HEK293 (cell line): ENCODE data around the gene NARS2.

Source experiments
- CTCF ChIA-PET: fragments of 350-600 bp; formaldehyde crosslinking; extraction: SDS; loops from one replicate; lab custom pipeline; 2021; ENCODE audit warnings: antibody characterized with exemption; lab: Yijun Ruan, JAX
- POLR2A ChIA-PET: fragments of 300-600 bp; formaldehyde crosslinking; extraction: SDS; loops from one replicate; lab custom pipeline; 2020; ENCODE audit warnings: antibody characterized with exemption, inconsistent platforms; lab: Yijun Ruan, JAX
- H3K27ac ChIP-seq: fragments of 200-500 bp; sonication (Bioruptor generic); 2 replicates; pipeline ENCODE4 v1.5.1; 2014; ENCODE audit warnings: low read depth, low read length, control low read depth, inconsistent platforms; ENCODE audit errors: extremely low read depth
- H3K36me3 ChIP-seq, 2 experiments: fragments of 200-500 bp in 1 of 2; sonication (Bioruptor generic) in 1 of 2; 1 replicate in 1 of 2; 2 replicates in 1 of 2; pipeline ENCODE4 v1.5.1; 2014 to 2017; ENCODE audit warnings: inconsistent platforms in 2 of 2, low read length in 2 of 2; ENCODE audit not compliant: control insufficient read depth in 2 of 2, insufficient read depth in 1 of 2
- H3K4me1 ChIP-seq: fragments of 200-500 bp; sonication (Bioruptor generic); 2 replicates; pipeline ENCODE4 v1.5.1; 2014; ENCODE audit warnings: mild to moderate bottlenecking, low read length, inconsistent platforms; ENCODE audit not compliant: control insufficient read depth, insufficient read depth
- H3K4me3 ChIP-seq: 2 replicates; pipeline ENCODE4 v1.5.1; 2011; ENCODE audit warnings: low read depth, mild to moderate bottlenecking, control low read depth, low read length, moderate library complexity
- H3K9me3 ChIP-seq: fragments of 200-500 bp; sonication (Bioruptor generic); 2 replicates; pipeline ENCODE4 v1.5.1; 2014; ENCODE audit warnings: low read depth, low read length, inconsistent platforms; ENCODE audit not compliant: control insufficient read depth, insufficient read depth
- ATF2 ChIP-seq: fragments of 450-650 bp; formaldehyde crosslinking; IDR thresholded peaks from 2 replicates; pipeline ENCODE4 v1.5.1; 2016; ENCODE audit warnings: missing biosample characterization, missing genetic modification characterization, low read depth
- FEZF1 ChIP-seq: fragments of 450-650 bp; formaldehyde crosslinking; IDR thresholded peaks from 2 replicates; pipeline ENCODE4 v1.5.1; 2016; ENCODE audit warnings: missing biosample characterization, missing genetic modification characterization
- GLI2 ChIP-seq: fragments of 450-650 bp; formaldehyde crosslinking; IDR thresholded peaks from 2 replicates; pipeline ENCODE4; 2017; ENCODE audit warnings: missing biosample characterization, missing genetic modification characterization, low read depth, borderline replicate concordance
- HOXA7 ChIP-seq: sonication (generic); formaldehyde crosslinking; IDR thresholded peaks from 2 replicates; pipeline ENCODE4 v1.8.1; 2022; ENCODE audit warnings: missing genetic modification reagents, borderline replicate concordance
- IKZF3 ChIP-seq: fragments of 450-650 bp; IDR thresholded peaks from 2 replicates; pipeline ENCODE4 v1.5.0; 2018; ENCODE audit warnings: missing biosample characterization, mild to moderate bottlenecking, missing genetic modification characterization, moderate library complexity
- KLF16 ChIP-seq: fragments of 450-650 bp; formaldehyde crosslinking; IDR thresholded peaks from 2 replicates; pipeline ENCODE4 v1.5.1; 2017; ENCODE audit warnings: missing biosample characterization, missing genetic modification characterization
- OSR2 ChIP-seq: fragments of 450-650 bp; formaldehyde crosslinking; IDR thresholded peaks from 2 replicates; pipeline ENCODE4 v1.5.1; 2016; ENCODE audit warnings: missing biosample characterization, missing genetic modification characterization
- OVOL3 ChIP-seq: fragments of 450-650 bp; formaldehyde crosslinking; IDR thresholded peaks from 2 replicates; pipeline ENCODE4 v1.5.1; 2016; ENCODE audit warnings: missing biosample characterization, missing genetic modification characterization
- PRDM10 ChIP-seq: fragments of 450-650 bp; formaldehyde crosslinking; IDR thresholded peaks from 2 replicates; pipeline ENCODE4 v1.5.1; 2016; ENCODE audit warnings: missing biosample characterization, missing genetic modification characterization
- TCF7L2 ChIP-seq: IDR thresholded peaks from 2 replicates; pipeline ENCODE4 v1.6.1; 2011; ENCODE audit warnings: low read depth, mild to moderate bottlenecking, inconsistent platforms, low read length, moderate library complexity, borderline replicate concordance
- TRIM28 ChIP-seq: IDR thresholded peaks from 2 replicates; pipeline ENCODE4 v1.6.1; 2011; ENCODE audit warnings: low read length, control low read depth, borderline replicate concordance
- YY2 ChIP-seq: fragments of 450-650 bp; formaldehyde crosslinking; IDR thresholded peaks from 2 replicates; pipeline ENCODE4 v1.5.1; 2016; ENCODE audit warnings: missing biosample characterization, missing genetic modification characterization
- ZBTB1 ChIP-seq: fragments of 450-650 bp; formaldehyde crosslinking; IDR thresholded peaks from 2 replicates; pipeline ENCODE4 v1.5.1; 2016; ENCODE audit warnings: missing biosample characterization, missing genetic modification characterization
- ZBTB48 ChIP-seq: fragments of 450-650 bp; formaldehyde crosslinking; IDR thresholded peaks from 2 replicates; pipeline ENCODE4 v1.5.1; 2016; ENCODE audit warnings: missing biosample characterization, missing genetic modification characterization
- ZBTB7A ChIP-seq: fragments of 450-650 bp; formaldehyde crosslinking; IDR thresholded peaks from 2 replicates; pipeline ENCODE4 v1.5.1; 2016; ENCODE audit warnings: low read depth, missing biosample characterization, missing genetic modification characterization
- ZNF133 ChIP-seq: fragments of 450-650 bp; formaldehyde crosslinking; IDR thresholded peaks from 2 replicates; pipeline ENCODE4 v1.5.1; 2016; ENCODE audit warnings: missing biosample characterization, missing genetic modification characterization
- ZNF138 ChIP-seq: fragments of 450-650 bp; formaldehyde crosslinking; IDR thresholded peaks from 2 replicates; pipeline ENCODE4 v1.5.1; 2016; ENCODE audit warnings: missing biosample characterization, missing genetic modification characterization, borderline replicate concordance
- ZNF169 ChIP-seq: fragments of 450-650 bp; formaldehyde crosslinking; IDR thresholded peaks from 2 replicates; pipeline ENCODE4 v1.5.1; 2016; ENCODE audit warnings: missing biosample characterization, missing genetic modification characterization
- ZNF174 ChIP-seq: fragments of 450-650 bp; formaldehyde crosslinking; IDR thresholded peaks from 2 replicates; pipeline ENCODE4 v1.5.0; 2017; ENCODE audit warnings: missing biosample characterization, mild to moderate bottlenecking, missing genetic modification characterization
- ZNF202 ChIP-seq: fragments of 450-650 bp; formaldehyde crosslinking; IDR thresholded peaks from 2 replicates; pipeline ENCODE4 v1.5.1; 2016; ENCODE audit warnings: missing biosample characterization, missing genetic modification characterization, borderline replicate concordance
- ZNF248 ChIP-seq: fragments of 450-650 bp; formaldehyde crosslinking; IDR thresholded peaks from 2 replicates; pipeline ENCODE4 v1.5.1; 2017; ENCODE audit warnings: missing biosample characterization, missing genetic modification characterization
- ZNF362 ChIP-seq: fragments of 450-650 bp; formaldehyde crosslinking; IDR thresholded peaks from 2 replicates; pipeline ENCODE4 v1.5.1; 2016; ENCODE audit warnings: missing biosample characterization, missing genetic modification characterization
- ZNF529 ChIP-seq: fragments of 450-650 bp; formaldehyde crosslinking; IDR thresholded peaks from 2 replicates; pipeline ENCODE4 v1.5.1; 2017; ENCODE audit warnings: missing genetic modification characterization, missing biosample characterization; ENCODE audit not compliant: insufficient replicate concordance
- ZNF549 ChIP-seq: fragments of 450-650 bp; IDR thresholded peaks from 2 replicates; pipeline ENCODE4 v1.5.1; 2018; ENCODE audit warnings: missing biosample characterization, missing genetic modification characterization, mild to moderate bottlenecking, inconsistent platforms, moderate library complexity
- ZNF639 ChIP-seq: fragments of 450-650 bp; formaldehyde crosslinking; IDR thresholded peaks from 2 replicates; pipeline ENCODE4 v1.5.1; 2016; ENCODE audit warnings: missing biosample characterization, missing genetic modification characterization
- ZNF692 ChIP-seq: fragments of 450-650 bp; formaldehyde crosslinking; IDR thresholded peaks from 2 replicates; pipeline ENCODE4 v1.5.1; 2016; ENCODE audit warnings: missing biosample characterization, missing genetic modification characterization
- ZNF747 ChIP-seq: fragments of 450-650 bp; formaldehyde crosslinking; IDR thresholded peaks from 2 replicates; pipeline ENCODE4 v1.5.1; 2016; ENCODE audit warnings: missing biosample characterization, missing genetic modification characterization
- ZNF776 ChIP-seq: fragments of 450-650 bp; formaldehyde crosslinking; IDR thresholded peaks from 2 replicates; pipeline ENCODE4 v1.5.0; 2017; ENCODE audit warnings: missing biosample characterization, missing genetic modification characterization, borderline replicate concordance
- ZNF777 ChIP-seq: fragments of 450-650 bp; formaldehyde crosslinking; IDR thresholded peaks from 2 replicates; pipeline ENCODE4 v1.5.1; 2017; ENCODE audit warnings: missing biosample characterization, missing genetic modification characterization, borderline replicate concordance

The NARS2 gene

GRCh38 chr11:78451371-78452150 is 123.1 kb downstream of the NARS2 start:
- ChIA-PET CTCF (interaction anchor here (0.6 to 1.9 kb wide), 3 partner anchors 113 to 222 kb away, joined by 4 read pairs; no protein-coding TSS in a partner anchor), POLR2A (interaction anchor here (0.6 kb wide), 1 partner anchor 17 kb away, joined by 3 read pairs; no protein-coding TSS in a partner anchor)
- Histone ChIP-seq H3K9me3 (no peaks in the 10 kb centered on the region), H3K27ac (no peak overlapping the region), H3K4me3 (no peak overlapping the region), H3K4me1 (no peaks in the 10 kb centered on the region), H3K36me3 (peaks cover 0 to 13% of the 10 kb centered on the region in 2 experiments; a peak in 1 of 3 replicates)
- TF ChIP-seq ZBTB48 (tag by site-specific recombination) (no peak), ZNF777 (tag by site-specific recombination) (no peak), PRDM10 (no peak), ZBTB1 (no peak), ZNF776 (tag by site-specific recombination) (no peak), ZNF202 (no peak), ZNF169 (no peak), TRIM28 (no peak), ZNF747 (tag by site-specific recombination) (no peak), OSR2 (tag by site-specific recombination) (no peak), GLI2 (tag by site-specific recombination) (no peak), TCF7L2 (no peak), ZNF692 (tag by site-specific recombination) (no peak), HOXA7 (CRISPR knock-in tag) (no peak), ZNF174 (no peak), ZNF133 (no peak), ZNF529 (no peak), YY2 (no peak)

GRCh38 chr11:78450866-78451265 is 123.8 kb downstream of the NARS2 start:
- H3K9me3 ChIP-seq = no peaks in the 10 kb centered on the region
- no peaks in the 10 kb centered on the region for H3K4me1 ChIP-seq
- no peak overlapping the region for H3K27ac ChIP-seq
- ChIA-PET CTCF (no interaction called here), POLR2A (no interaction called here)
- H3K4me3 ChIP-seq = no peak overlapping the region
- H3K36me3 ChIP-seq = peaks cover 0 to 11% of the 10 kb centered on the region in 2 experiments; a peak in 1 of 3 replicates
- TF ChIP-seq ZNF362 (tag by site-specific recombination) (no peak), ZNF549 (tag by site-specific recombination) (no peak), ZNF138 (tag by site-specific recombination) (no peak), ZBTB7A (tag by site-specific recombination) (no peak), OVOL3 (tag by site-specific recombination) (no peak), ZNF639 (tag by site-specific recombination) (no peak), IKZF3 (tag by site-specific recombination) (no peak), ATF2 (tag by site-specific recombination) (no peak), KLF16 (tag by site-specific recombination) (no peak), ZNF248 (tag by site-specific recombination) (no peak), FEZF1 (no peak)
